Upper lobe of left lung (tissue), 6 donors: ENCODE results near the gene RASSF5. TPM values are rescaled to one million over a fixed set of nuclear protein-coding genes. Genes with fewer than 3 reads are reported as not detected.

ENCODE experiments used
- ATAC-seq, 2 donors: fragments of 200-7000 bp; cut with Tn5 transposase; one replicate each; pipeline ENCODE4 v1.9.1; 2022; ENCODE audit warnings: mild to moderate bottlenecking in 2 of 2, moderate library complexity in 2 of 2; ENCODE audit not compliant: low FRiP score in 2 of 2
- DNase-seq, 2 donors: peaks; one replicate each; pipeline ENCODE4 v3.0.0-alpha.2; 2019 to 2020
- H3K27ac ChIP-seq, 4 donors: fragments of 200-600 bp; sonication (generic); one replicate each; pipeline ENCODE4 v1.5.1; 2016 to 2019
- H3K27me3 ChIP-seq, 4 donors: fragments of 200-600 bp; sonication (generic); one replicate each; pipeline ENCODE4 v1.5.1; 2017 to 2019
- H3K36me3 ChIP-seq, 4 donors: fragments of 200-600 bp; sonication (generic); one replicate each; pipeline ENCODE4 v1.5.1; 2016 to 2019
- H3K4me1 ChIP-seq, 4 donors: fragments of 200-600 bp; sonication (generic); one replicate each; pipeline ENCODE4 v1.5.1; 2018 to 2019
- H3K4me3 ChIP-seq, 4 donors: fragments of 200-600 bp; sonication (generic); one replicate each; pipeline ENCODE4 v1.5.1; 2017 to 2019; ENCODE audit warnings: mild to moderate bottlenecking in 2 of 4, moderate library complexity in 1 of 4
- H3K9me3 ChIP-seq, 4 donors: fragments of 200-600 bp; sonication (generic); one replicate each; pipeline ENCODE4 v1.5.1; 2018 to 2019
- EP300 ChIP-seq, 4 donors: sonication (generic); formaldehyde crosslinking; IDR thresholded peaks; one replicate each; pipeline ENCODE4 v1.5.1; 2017; ENCODE audit warnings: antibody characterized with exemption in 4 of 4, control low read depth in 2 of 4
- POLR2A ChIP-seq, 4 donors: fragments of 450-650 bp; IDR thresholded peaks; one replicate each; pipeline ENCODE4 v1.5.1; 2016 to 2017; ENCODE audit warnings: antibody characterized with exemption in 4 of 4, mild to moderate bottlenecking in 2 of 4
- POLR2AphosphoS5 ChIP-seq, 2 donors: sonication (generic); formaldehyde crosslinking; IDR thresholded peaks; one replicate each; pipeline ENCODE4 v1.5.1; 2017; ENCODE audit warnings: antibody characterized with exemption in 2 of 2
- WGBS, 2 donors: methylation state at CpG; one replicate each; pipeline ENCODE4 v1.1.5; 2017 to 2018; 5-methylcytosine and 5-hydroxymethylcytosine counted together
- total RNA-seq, 6 donors: library from RNA; depleted of rRNA in 4 of 6; stranded (reverse); fragments of >200 nt in 4 of 6; gene quantifications; one replicate each; pipeline versions ENCODE4 v1.1.0 to v1.2.1, GENCODE V29; 2016 to 2021
- TF ChIP-seq, protein P1 (sequence below), 6 experiments: fragments of 450-650 bp in 4 of 6; fragments of 200-600 bp in 2 of 6; sonication (generic) in 2 of 6; IDR thresholded peaks; one replicate each; pipeline ENCODE4 v1.5.1; 2016 to 2019; ENCODE audit warnings: antibody characterized with exemption in 6 of 6
- donor health status: DM: no; HTN: no; CAD: no; lungs with moderate emphysema.
- donor health status: DM: no; HTN: yes; CAD: no; lungs with severe emphysema.

The RASSF5 gene
- total RNA-seq, 6 donors from 2014 or later, result 47.2 to 61.1 (median 54.9) TPM

- no peak for TF ChIP-seq POLR2AphosphoS5 (IDR thresholded peaks at IDR 0.05)
- TF ChIP-seq EP300 (IDR thresholded peaks at IDR 0.05), result no peak
- TF ChIP-seq, protein P1, sequence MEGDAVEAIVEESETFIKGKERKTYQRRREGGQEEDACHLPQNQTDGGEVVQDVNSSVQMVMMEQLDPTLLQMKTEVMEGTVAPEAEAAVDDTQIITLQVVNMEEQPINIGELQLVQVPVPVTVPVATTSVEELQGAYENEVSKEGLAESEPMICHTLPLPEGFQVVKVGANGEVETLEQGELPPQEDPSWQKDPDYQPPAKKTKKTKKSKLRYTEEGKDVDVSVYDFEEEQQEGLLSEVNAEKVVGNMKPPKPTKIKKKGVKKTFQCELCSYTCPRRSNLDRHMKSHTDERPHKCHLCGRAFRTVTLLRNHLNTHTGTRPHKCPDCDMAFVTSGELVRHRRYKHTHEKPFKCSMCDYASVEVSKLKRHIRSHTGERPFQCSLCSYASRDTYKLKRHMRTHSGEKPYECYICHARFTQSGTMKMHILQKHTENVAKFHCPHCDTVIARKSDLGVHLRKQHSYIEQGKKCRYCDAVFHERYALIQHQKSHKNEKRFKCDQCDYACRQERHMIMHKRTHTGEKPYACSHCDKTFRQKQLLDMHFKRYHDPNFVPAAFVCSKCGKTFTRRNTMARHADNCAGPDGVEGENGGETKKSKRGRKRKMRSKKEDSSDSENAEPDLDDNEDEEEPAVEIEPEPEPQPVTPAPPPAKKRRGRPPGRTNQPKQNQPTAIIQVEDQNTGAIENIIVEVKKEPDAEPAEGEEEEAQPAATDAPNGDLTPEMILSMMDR (IDR thresholded peaks at IDR 0.05), result no peak
- no peak for TF ChIP-seq POLR2A (IDR thresholded peaks at IDR 0.05)
- no peaks in the 10 kb centered on the region for H3K9me3 ChIP-seq
- ATAC-seq (no peak), DNase-seq (no peak)
- peaks cover 18 to 27% (median 24%) of the 10 kb centered on the region in 4 donors for H3K4me1 ChIP-seq
- H3K27ac ChIP-seq, result no peak overlapping the region
- H3K27me3 ChIP-seq, result no peaks in the 10 kb centered on the region
- H3K4me3 ChIP-seq, result no peak overlapping the region
- WGBS, 2 donors, result 94 to 96% methylated on average over 10 of the region's 10 CpGs
- H3K36me3 ChIP-seq, result peaks cover 0 to 19% (median 4%) of the 10 kb centered on the region in 4 donors
Observed at GRCh38 chr1:206492589-206492988, 14.7 kb upstream of the RASSF5 start.

- no peak overlapping the region for H3K4me3 ChIP-seq
- TF ChIP-seq POLR2AphosphoS5 (IDR thresholded peaks at IDR 0.05) (no peak), POLR2A (IDR thresholded peaks at IDR 0.05) (no peak), EP300 (IDR thresholded peaks at IDR 0.05) (no peak)
- TF ChIP-seq, protein P1 (IDR thresholded peaks at IDR 0.05), result no peak
- H3K27ac ChIP-seq, result no peak overlapping the region
- H3K36me3 ChIP-seq, result peaks cover 0 to 16% (median 4%) of the 10 kb centered on the region in 4 donors
- no peak for ATAC-seq
- H3K4me1 ChIP-seq, result peaks cover 18 to 32% (median 24%) of the 10 kb centered on the region in 4 donors
- no peaks in the 10 kb centered on the region for H3K27me3 ChIP-seq
- WGBS, 2 donors, result 89 to 94% methylated on average over 9 of the region's 9 CpGs
- no peaks in the 10 kb centered on the region for H3K9me3 ChIP-seq
- DNase-seq, result no peak
Observed at GRCh38 chr1:206493279-206493678, 14.1 kb upstream of the RASSF5 start.

DNA sequence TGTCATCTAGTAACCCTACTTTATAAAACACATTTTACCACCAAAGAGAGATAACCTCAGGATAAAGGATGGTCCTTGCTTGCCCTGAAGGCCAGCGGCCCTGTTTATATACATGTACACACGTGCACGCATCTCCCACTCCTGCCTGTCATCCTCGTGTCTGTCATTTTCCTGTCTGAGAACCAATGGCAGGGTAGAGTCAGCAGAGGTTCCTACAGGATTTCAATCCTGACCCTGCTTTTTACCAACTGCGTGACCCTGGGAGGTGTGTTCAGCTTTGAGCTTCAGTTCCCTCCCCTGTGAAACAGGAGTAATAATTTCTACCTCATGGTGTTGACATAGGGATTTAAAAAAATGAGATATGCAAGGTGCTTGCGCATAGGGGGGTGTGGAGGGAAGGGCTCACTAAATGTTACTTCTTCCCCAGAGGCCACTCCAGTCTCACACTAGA, 12.3 kb upstream of the RASSF5 start:
- WGBS, 2 donors, result 77 to 79% methylated on average over 6 of the region's 6 CpGs
- ATAC-seq, result no peak
- H3K4me3 ChIP-seq, result no peak overlapping the region
- H3K9me3 ChIP-seq, result no peaks in the 10 kb centered on the region
- peaks cover 18 to 35% (median 22%) of the 10 kb centered on the region in 4 donors for H3K4me1 ChIP-seq
- DNase-seq, result no peak
- H3K27me3 ChIP-seq, result no peaks in the 10 kb centered on the region
- TF ChIP-seq POLR2A (IDR thresholded peaks at IDR 0.05) (no peak), EP300 (IDR thresholded peaks at IDR 0.05) (no peak), POLR2AphosphoS5 (IDR thresholded peaks at IDR 0.05) (no peak)
- TF ChIP-seq, protein P1 (IDR thresholded peaks at IDR 0.05), result no peak
- peak overlapping the region in 3 of 4 donors; percentile 25 to 58 (median 43) for H3K27ac ChIP-seq
- peaks cover 0 to 16% (median 4%) of the 10 kb centered on the region in 4 donors for H3K36me3 ChIP-seq

DNA sequence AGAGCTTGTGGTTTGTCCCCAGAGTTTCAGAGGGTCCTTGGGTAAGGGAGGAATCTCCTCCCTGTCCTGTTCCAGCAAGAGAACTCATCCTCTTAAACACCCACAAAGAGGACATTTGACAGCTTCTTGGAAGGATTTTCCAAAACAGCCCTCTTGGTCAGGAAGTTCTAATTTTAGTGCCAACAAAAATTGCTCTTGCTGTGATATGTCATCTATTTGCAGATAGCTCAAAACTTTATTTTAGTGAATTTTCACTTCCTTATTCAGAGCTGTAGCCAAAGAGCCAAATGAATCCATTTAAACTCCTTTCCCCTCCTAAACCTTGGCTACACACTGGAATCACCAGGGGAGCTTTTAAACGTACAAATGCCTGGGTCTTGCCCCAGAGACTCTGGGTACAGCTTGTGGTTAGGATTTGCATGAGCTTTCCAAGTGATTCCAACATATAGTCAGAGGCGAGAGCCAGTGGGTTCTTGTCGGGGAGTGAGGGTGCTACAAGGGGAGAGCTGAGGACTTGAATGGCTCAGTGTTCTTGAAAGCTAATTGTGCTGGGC, 11.8 kb upstream of the RASSF5 start:
- ATAC-seq (no peak), DNase-seq (no peak)
- WGBS, 2 donors, result 59% methylated on average over 3 of the region's 3 CpGs; no CpG with 5 or more reads in 1 of the 2 donors
- no peaks in the 10 kb centered on the region for H3K9me3 ChIP-seq
- H3K36me3 ChIP-seq, result peaks cover 0 to 16% (median 4%) of the 10 kb centered on the region in 4 donors
- H3K4me3 ChIP-seq, result no peak overlapping the region
- TF ChIP-seq, protein P1 (IDR thresholded peaks at IDR 0.05), result no peak
- TF ChIP-seq POLR2AphosphoS5 (IDR thresholded peaks at IDR 0.05) (no peak), POLR2A (IDR thresholded peaks at IDR 0.05) (no peak), EP300 (IDR thresholded peaks at IDR 0.05) (no peak)
- peak overlapping the region in 3 of 4 donors; percentile 25 to 58 (median 43) for H3K27ac ChIP-seq
- H3K27me3 ChIP-seq, result no peaks in the 10 kb centered on the region
- H3K4me1 ChIP-seq, result peaks cover 18 to 35% (median 21%) of the 10 kb centered on the region in 4 donors
